Measurements from ENCODE around the gene LYL1.

LYL1 gene

DNA sequence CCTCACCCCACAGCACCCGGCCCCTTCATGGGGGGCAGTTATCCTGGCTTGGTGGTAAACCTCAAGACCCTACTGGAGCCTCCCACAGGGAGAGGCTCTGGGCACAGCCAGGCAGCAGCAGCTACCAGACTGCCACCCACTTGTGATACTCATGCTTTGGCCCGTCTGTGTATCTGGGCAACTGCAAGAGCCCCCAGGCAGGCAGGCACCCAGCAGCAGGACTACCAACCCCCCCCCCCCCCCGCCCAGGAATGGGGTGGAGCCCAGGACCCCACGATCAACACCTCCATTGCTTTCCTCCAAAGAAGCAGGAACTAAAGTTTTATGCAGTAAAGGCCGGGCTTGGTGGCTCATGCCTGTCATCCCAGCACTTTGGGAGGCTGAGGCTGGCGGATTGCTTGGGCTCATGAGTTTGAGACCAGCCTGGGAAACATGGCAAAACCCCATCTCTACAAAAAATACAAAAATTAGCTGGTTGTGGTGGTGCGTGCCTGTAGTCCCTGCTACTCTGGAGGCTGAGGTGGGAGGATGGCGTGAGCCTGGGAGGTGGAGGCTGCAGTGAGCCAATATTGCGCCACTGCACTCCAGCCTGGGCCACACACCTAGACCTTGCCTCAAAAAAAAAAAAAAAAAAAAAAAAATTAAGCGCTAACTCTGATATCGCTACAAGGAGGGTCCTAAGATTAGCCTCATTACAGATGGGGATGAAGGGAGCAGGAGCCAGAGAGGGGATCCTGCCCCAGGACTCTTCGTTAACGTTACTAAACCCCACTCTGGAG lies 1.1 kb upstream of the LYL1 start:
- DNase-seq (ENCODE audit: low read depth), result no peak
- H3K4me3 ChIP-seq (replicated peaks; ENCODE audit: low read depth, low read length), result no peak overlapping the region
- TF ChIP-seq, protein P1, sequence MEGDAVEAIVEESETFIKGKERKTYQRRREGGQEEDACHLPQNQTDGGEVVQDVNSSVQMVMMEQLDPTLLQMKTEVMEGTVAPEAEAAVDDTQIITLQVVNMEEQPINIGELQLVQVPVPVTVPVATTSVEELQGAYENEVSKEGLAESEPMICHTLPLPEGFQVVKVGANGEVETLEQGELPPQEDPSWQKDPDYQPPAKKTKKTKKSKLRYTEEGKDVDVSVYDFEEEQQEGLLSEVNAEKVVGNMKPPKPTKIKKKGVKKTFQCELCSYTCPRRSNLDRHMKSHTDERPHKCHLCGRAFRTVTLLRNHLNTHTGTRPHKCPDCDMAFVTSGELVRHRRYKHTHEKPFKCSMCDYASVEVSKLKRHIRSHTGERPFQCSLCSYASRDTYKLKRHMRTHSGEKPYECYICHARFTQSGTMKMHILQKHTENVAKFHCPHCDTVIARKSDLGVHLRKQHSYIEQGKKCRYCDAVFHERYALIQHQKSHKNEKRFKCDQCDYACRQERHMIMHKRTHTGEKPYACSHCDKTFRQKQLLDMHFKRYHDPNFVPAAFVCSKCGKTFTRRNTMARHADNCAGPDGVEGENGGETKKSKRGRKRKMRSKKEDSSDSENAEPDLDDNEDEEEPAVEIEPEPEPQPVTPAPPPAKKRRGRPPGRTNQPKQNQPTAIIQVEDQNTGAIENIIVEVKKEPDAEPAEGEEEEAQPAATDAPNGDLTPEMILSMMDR (IDR thresholded peaks at IDR 0.05; ENCODE audit: low read length, missing control alignments), result no peak

DNA sequence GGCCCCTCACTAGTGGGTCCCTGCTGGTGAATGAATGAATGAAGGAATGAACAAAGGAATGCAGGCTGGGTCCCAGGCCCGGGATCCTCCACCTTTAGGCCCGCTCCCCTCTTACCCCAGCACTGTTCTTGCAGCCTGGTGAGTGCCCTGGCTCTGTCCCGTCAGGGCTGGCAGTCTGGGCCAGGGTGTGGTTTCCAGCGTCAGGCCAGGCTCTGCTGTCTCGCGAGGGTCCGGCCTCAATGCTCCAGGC lies 317 bp downstream of the LYL1 start:
- peak overlapping the region; percentile 35 for H3K4me3 ChIP-seq (replicated peaks; ENCODE audit: low read depth, low read length)
- DNase-seq (ENCODE audit: low read depth), result no peak
- TF ChIP-seq, protein P1 (IDR thresholded peaks at IDR 0.05; ENCODE audit: low read length, missing control alignments), result no peak

DNA sequence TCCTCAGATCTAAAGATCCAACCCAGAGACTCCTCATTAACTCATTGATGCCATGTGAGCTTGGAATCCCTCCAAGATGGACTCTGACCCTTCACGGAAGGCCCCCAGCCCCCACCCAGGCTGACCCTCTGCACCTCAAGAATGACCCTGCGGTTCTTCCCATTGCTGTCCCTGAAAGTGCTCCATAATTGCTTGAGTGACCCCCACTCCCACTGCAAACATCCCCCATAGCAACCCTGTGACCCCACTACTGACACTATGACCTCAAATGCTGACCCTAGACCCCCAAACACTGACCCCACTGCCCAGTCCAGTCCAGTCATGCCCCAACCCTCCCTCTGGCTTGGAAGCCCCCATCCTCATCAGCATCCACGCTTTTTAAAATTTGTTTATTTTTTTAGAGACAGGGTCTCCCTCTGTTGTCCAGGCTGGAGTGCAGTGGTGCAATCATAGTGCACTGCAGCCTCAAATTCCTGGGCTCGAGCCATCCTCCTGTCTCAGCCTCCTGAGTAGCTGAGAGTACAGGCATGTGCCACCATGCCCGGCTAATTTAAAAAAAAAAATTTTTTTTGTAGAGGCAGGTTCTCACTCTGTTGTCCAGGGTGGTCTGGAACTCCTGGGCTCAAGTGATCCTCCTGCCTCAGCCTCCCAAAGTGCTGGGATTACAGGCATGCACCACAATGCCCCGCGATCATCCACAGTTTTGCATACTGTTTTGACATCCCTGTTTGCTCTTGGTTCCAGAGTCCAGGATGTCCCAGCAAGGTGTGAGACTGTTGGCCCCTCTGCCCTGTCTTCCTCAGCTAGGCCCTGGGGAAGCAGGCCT lies 855 bp downstream of the LYL1 start:
- no peak for DNase-seq (ENCODE audit: low read depth)
- peak overlapping the region; percentile 35 for H3K4me3 ChIP-seq (replicated peaks; ENCODE audit: low read depth, low read length)
- TF ChIP-seq, protein P1 (IDR thresholded peaks at IDR 0.05; ENCODE audit: low read length, missing control alignments), result no peak

DNA sequence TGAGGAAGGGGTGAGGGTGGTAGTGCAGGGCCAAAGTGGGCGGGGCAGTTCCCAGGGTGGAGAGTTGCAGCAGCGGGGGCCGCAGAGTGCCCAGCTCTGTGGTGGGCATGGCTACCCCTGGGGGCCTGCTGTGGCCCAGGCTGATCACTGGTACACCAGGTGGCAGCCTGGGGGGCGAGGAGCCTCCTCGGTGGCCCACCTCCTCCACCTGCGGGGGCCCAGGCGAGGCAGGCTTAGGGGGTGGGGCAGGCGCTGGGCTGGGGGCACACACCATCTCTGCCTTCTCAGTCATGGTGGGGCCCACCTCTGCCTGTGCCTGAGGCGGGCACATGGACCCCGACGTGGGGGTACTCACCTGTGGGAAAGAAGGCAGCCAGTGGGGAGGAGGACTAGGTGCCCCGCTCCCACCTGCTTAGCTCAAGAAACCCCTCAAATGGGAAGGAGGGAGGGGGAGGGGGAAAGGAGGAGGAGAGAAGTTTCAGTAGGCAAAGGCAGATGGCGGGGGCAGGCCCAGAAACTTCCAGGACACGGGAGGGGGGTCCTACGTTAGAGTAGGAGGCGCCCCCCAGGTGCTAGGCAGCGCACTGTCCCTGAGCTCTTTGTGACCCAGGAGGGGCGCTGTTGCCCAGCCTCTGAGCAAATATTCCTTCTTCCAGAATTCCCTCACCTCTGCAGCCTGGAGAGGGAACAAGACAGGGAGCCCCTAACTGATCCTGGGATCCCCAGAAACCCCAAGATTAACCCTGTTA lies 1.6 kb downstream of the LYL1 start:
- DNase-seq (ENCODE audit: low read depth), result no peak
- TF ChIP-seq, protein P1 (IDR thresholded peaks at IDR 0.05; ENCODE audit: low read length, missing control alignments), result peak; percentile 21
- no peak overlapping the region for H3K4me3 ChIP-seq (replicated peaks; ENCODE audit: low read depth, low read length)

DNA sequence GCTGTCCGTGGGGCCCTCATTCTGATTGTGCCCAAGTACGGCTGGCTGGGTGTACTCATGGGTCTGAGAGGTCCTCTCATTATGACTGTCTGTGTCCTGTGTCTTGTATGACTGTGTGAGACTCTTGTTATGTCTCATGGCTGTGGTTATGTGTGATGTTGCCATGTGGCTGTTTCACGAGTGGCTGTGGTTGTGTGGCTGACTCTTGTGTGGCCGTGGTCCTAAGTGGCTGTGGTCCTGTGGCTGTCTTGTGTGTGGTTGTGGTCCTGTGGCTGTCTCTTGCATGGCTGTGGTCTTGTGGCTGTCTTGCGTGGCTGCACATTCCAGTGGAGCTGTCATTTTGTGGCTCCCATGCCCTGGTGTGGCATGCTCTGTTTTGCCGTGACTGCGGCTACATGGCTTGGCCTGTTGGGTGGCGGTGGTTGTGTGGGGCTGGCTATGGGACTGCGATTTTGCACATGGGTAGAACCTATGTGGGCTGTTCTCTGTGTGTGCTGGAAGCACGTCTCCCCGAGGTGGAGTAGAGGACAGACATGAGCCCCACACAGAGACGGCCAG lies 2.5 kb downstream of the LYL1 start:
- no peak overlapping the region for H3K4me3 ChIP-seq (replicated peaks; ENCODE audit: low read depth, low read length)
- TF ChIP-seq, protein P1 (IDR thresholded peaks at IDR 0.05; ENCODE audit: low read length, missing control alignments), result no peak
- DNase-seq (ENCODE audit: low read depth), result no peak

DNA sequence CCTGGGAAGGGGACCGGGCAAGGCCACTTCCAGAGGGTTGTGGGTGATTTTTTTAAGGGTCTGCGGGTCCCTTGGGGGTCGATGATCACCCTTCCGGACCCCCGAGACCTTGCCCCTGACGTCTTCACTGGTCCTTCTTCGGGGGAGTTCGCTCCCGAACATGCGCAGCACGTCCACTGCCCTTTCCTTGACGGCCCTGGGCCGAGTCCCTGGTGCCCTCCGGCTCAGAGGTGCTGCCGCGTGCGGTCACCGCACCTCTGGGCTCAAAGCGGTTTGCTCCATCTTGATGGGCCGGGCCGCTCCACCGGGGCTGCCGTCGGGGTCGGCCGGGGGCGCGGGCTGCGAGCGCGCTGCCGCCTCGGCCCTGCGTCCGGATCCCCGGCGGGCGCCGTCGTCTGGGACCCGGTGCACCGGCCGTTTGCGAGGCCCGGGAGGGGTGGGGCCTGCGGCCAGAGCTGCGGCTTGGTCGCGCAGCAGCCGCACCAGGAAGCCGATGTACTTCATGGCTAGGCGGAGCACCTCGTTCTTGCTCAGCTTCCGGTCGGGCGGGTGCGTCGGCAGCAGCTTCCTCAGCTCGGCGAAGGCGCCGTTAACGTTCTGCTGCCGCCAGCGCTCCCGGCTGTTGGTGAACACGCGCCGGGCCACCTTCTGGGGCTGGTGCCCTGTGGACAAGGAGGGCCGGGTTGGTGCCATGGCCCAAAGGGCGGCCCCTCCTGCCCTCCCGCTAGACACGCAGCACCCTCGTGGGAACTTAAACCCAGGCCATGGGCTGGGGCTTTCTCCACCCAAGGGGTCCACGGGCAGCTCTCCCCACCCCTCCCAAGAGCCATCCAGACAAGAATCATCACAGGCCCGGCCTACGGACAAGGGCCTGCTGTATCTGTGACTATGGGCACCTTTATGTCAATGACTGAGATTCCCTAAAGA lies 3.3 kb downstream of the LYL1 start:
- DNase-seq (ENCODE audit: low read depth), result peak; percentile 37
- TF ChIP-seq, protein P1 (IDR thresholded peaks at IDR 0.05; ENCODE audit: low read length, missing control alignments), result no peak
- H3K4me3 ChIP-seq (replicated peaks; ENCODE audit: low read depth, low read length), result no peak overlapping the region

Measured in fibroblast of pulmonary artery (primary cell).